RWPE1 (cell line): ENCODE data around the gene JSRP1.

Experiments used
- CTCF ChIA-PET: fragments of 350-600 bp; sonication (Branson Sonifier 250); formaldehyde crosslinking; extraction: SDS; loops from one replicate; lab custom pipeline; 2021; lab: Yijun Ruan, JAX
- POLR2A ChIA-PET: fragments of 400-600 bp; formaldehyde crosslinking; extraction: SDS; loops from one replicate; lab custom pipeline; 2020; ENCODE audit warnings: antibody characterized with exemption; ENCODE audit not compliant: low non-redundant PET; lab: Yijun Ruan, JAX
- DNase-seq: peaks from one replicate; pipeline ENCODE4 v3.0.0; 2012; ENCODE audit warnings: low spot score
- H3K27ac ChIP-seq: fragments of 450-650 bp; 2 replicates; pipeline ENCODE4 v1.5.1; 2017
- CTCF ChIP-seq: fragments of 450-650 bp; conservative IDR thresholded peaks from 2 replicates; pipeline ENCODE4 v1.5.1; 2017; ENCODE audit warnings: low read depth, mild to moderate bottlenecking

The JSRP1 gene

DNA sequence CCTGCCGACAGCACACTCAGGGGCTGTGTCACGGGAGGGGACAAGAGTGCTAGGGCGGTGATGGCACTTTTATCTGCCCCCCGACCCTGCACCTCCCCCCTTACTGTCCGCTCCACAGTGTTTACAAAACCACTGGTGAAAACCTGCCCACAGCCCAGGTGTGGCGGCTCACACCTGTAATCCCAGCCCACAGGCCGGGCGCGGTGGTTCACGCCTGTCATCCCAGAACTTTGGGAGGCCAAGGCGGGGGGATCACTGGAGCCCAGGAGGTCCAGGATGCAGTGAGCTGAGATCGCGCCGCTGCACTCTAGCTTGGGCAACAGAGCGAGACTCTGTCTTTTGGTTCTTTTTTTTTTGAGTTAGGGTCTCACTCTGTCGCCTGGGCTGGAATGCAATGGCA, 39.9 kb upstream of the JSRP1 start:
- POLR2A ChIA-PET: no interaction called here
- TF ChIP-seq CTCF: no peak
- H3K27ac ChIP-seq: no peak overlapping the region
- no peak for DNase-seq
- CTCF ChIA-PET: no interaction called here

GRCh38 chr19:2294687-2295335, 38.6 kb upstream of the JSRP1 start:
- CTCF ChIA-PET: interaction anchor here (0.6 to 0.7 kb wide), 2 partner anchors 306 to 814 kb away, joined by 3 read pairs; no protein-coding TSS in a partner anchor
- POLR2A ChIA-PET: interaction anchor here (0.5 to 0.6 kb wide), 3 partner anchors 8 to 17 kb away, joined by 3 to 8 read pairs (median 6); no protein-coding TSS in a partner anchor
- H3K27ac ChIP-seq: no peak overlapping the region
- TF ChIP-seq CTCF: no peak
- DNase-seq: no peak

- no peak overlapping the region for H3K27ac ChIP-seq
- ChIA-PET POLR2A (no interaction called here), CTCF (interaction anchor here (0.6 kb wide), 1 partner anchor 24 kb away, joined by 7 read pairs; no protein-coding TSS in a partner anchor)
- TF ChIP-seq CTCF: no peak
- DNase-seq: no peak
Measured at GRCh38 chr19:2291185-2291751, 35.1 kb upstream of the JSRP1 start.

- no peak for DNase-seq
- H3K27ac ChIP-seq: no peak overlapping the region
- ChIA-PET POLR2A (no interaction called here), CTCF (no interaction called here)
- no peak for TF ChIP-seq CTCF
Measured at GRCh38 chr19:2290441-2291184, 34.4 kb upstream of the JSRP1 start.

DNA sequence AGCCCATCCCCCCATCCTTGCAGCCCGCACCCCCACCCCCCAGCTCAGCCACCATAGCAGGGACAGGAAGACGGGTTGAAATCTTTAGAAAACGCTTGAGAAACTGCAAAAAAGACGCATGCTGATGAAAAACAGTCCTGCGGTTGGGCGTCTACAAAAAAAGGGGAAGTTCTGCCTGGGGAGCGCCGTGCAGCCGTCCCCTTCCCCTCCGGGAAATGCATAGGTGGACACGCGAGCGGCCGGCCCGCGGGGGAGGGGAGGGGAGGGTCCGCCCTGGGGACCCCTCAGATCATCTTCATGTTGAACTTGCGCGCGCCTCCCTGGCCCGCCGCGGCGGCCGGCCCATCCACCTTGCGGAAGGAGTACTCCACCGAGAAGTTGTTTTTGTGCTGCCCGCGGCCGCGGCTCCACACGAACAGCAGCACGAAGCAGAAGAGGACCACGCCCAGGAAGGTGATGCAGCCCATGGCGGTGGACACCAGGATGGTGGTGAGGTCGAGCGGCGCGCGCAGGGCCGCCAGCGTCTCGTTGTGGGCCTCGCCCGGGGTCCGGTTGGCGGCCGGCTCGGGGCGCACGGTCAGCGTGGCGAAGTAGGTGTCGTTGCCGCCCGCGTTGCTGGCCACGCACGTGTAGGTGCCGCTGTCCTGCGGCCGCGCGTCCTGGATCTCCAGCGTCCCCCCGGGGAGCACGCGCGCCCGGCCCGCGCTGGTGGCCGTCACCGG, 33.7 kb upstream of the JSRP1 start:
- no peak overlapping the region for H3K27ac ChIP-seq
- ChIA-PET POLR2A (no interaction called here), CTCF (no interaction called here)
- DNase-seq: no peak
- TF ChIP-seq CTCF: no peak
